Measurements from ENCODE around the gene TRIOBP. TPM values are rescaled to one million over a fixed set of nuclear protein-coding genes. Genes with fewer than 3 reads are reported as not detected.

TRIOBP gene
- total and polyA plus RNA-seq, 7 experiments from 2014 or later: 6.7 to 43.0 (median 22.9) TPM

DNA sequence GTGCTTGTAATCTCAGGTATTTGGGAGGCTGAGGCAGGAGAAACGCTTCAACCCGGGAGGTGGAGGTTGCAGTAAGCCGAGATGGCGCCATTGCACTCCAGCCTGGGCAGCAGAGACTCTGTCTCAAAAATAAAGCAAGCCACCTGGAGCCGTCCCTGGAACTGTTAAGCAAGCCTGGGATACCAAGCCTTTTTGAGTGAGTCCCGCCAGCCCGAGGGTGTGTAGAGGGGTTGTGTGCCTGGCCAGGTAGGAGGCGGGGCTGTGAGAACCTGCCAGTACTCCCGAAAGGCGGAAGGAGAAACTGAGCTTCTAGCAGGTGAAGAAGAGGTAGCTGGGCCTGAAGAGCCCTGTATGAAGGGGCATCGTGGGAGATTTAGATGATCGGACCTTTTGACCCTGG is 52.4 kb downstream of the TRIOBP start:
- peaks cover 13 to 32% (median 24%) of the 10 kb centered on the region in 7 donors for H3K4me1 Mint-ChIP-seq
- no peaks in the 10 kb centered on the region for H3K9me3 ChIP-seq (ENCODE audit: control insufficient read depth in 2 of 3, low read length in 3 of 3)
- H3K27me3 ChIP-seq (ENCODE audit: control insufficient read depth in 2 of 2, insufficient read depth in 2 of 2, low read length in 2 of 2): no peaks in the 10 kb centered on the region
- POLR2A ChIA-PET: no interaction called here
- H3K4me3 Mint-ChIP-seq: no peak overlapping the region
- CTCF ChIA-PET: no interaction called here
- DNase-seq: no peak
- ATAC-seq: no peak
- intact Hi-C loops (cut with micrococcal nuclease): loop anchor here (5.0 kb wide), 5 partner anchors 58 to 507 kb away; partner anchors contain the start of genes GGA1 (in 2 of the 2), GCAT (in 1 of the 2), RAC2 (in 1 of the 2) and SH3BP1 (in 1 of the 2)
- no peak overlapping the region for H3K4me3 ChIP-seq (ENCODE audit: low read length)
- peaks cover 9 to 18% of the 10 kb centered on the region in 2 donors for H3K4me1 ChIP-seq (ENCODE audit: control insufficient read depth in 2 of 2, insufficient read depth in 2 of 2, low read length in 2 of 2)
- no peak overlapping the region for H3K27ac ChIP-seq (ENCODE audit: low read depth, low read length)
- peaks cover 0 to 6% (median 0%) of the 10 kb centered on the region in 3 experiments for H3K36me3 ChIP-seq (ENCODE audit: control insufficient read depth in 2 of 3, insufficient read depth in 3 of 3, low read length in 3 of 3)
- peak overlapping the region in 1 of 9 donors; percentile 65 for H3K27ac Mint-ChIP-seq
- no peaks in the 10 kb centered on the region for H3K9me3 Mint-ChIP-seq
- no peaks in the 10 kb centered on the region for H3K27me3 Mint-ChIP-seq
- H3K36me3 Mint-ChIP-seq: peaks cover 0 to 3% (median 1%) of the 10 kb centered on the region in 5 donors

DNA sequence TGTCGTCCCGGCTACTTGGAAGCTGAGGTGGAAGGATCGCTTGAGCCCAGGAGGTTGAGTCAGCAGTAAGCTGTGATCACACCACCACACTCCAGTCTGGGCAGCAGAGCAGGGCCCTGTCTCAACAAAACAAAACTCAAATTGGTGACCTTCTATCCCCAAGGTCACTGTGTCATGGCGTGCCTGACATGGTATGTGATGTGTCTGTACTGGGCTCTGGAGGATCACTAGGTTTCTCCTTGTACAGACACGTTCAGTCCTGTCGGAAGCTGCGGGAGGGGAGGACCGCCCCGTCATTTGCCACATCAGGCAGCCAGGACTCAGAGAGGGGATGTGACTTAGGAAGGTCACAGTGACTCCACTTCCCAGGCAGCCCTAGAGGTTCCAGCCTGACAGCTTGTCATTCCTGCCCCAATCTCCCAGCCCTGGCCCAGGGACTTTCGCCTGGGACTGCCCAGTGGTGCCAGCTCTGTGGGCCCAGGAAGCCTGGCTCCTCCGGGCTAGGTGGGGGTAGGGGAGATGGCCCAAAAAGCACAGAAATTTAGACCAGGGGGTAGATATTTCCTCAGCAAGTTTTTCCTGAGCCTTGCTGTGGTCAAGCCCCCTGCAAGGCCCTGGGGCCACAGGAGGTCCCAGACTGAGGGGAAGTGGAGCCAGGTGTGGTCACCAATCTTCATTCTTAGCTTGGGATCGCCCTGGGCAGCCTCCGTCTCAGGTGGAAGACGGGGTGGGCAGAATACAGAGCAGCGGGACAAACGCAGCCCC is 53.2 kb downstream of the TRIOBP start:
- CTCF ChIA-PET: no interaction called here

DNA sequence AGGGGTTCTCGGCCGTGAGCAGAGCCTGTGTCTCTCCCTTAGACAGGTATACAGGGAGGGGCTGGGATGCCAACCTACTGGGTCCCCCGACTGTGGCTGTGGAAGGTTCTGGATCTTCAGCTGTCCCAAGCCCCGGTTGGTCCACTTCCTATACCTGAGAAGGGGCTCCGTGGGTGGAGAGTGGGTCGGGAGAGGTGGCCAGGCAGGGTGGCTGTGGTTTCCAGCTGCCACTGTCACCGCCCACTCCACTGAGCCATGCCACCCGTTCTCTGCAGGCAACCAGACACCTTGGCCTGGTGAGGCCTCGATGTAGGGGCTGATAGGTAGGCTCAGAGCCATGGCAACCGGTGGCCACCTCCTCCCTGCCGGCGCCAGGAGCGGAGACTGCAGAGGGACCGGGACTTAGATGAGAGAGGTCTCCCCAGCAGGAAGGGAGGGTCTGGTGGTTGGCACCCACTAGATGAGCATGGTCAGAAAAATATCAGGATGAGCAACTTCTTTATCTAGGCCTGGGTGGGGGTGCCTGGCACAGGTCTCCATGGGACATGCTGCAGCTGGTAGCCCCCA is 53.8 kb downstream of the TRIOBP start:
- no peak for DNase-seq
- H3K36me3 Mint-ChIP-seq: peaks cover 0 to 7% (median 1%) of the 10 kb centered on the region in 5 donors
- peaks cover 7 to 21% (median 17%) of the 10 kb centered on the region in 7 donors for H3K4me1 Mint-ChIP-seq
- H3K4me3 Mint-ChIP-seq: no peak overlapping the region
- ATAC-seq: no peak
- Histone ChIP-seq H3K4me3 (ENCODE audit: low read length) (no peak overlapping the region), H3K27me3 (ENCODE audit: control insufficient read depth in 2 of 2, insufficient read depth in 2 of 2, low read length in 2 of 2) (no peaks in the 10 kb centered on the region), H3K9me3 (ENCODE audit: control insufficient read depth in 2 of 3, low read length in 3 of 3) (no peaks in the 10 kb centered on the region), H3K27ac (ENCODE audit: low read depth, low read length) (no peak overlapping the region), H3K4me1 (ENCODE audit: control insufficient read depth in 2 of 2, insufficient read depth in 2 of 2, low read length in 2 of 2) (peaks cover 4 to 10% of the 10 kb centered on the region in 2 donors), H3K36me3 (ENCODE audit: control insufficient read depth in 2 of 3, insufficient read depth in 3 of 3, low read length in 3 of 3) (peaks cover 0 to 20% (median 0%) of the 10 kb centered on the region in 3 experiments)
- H3K27me3 Mint-ChIP-seq: no peaks in the 10 kb centered on the region
- CTCF ChIA-PET: no interaction called here
- no peaks in the 10 kb centered on the region for H3K9me3 Mint-ChIP-seq
- no peak overlapping the region for H3K27ac Mint-ChIP-seq
- POLR2A ChIA-PET: no interaction called here
- intact Hi-C loops (cut with micrococcal nuclease): no loop called here

More for the DNA sequence above, 53.2 kb downstream of the TRIOBP start:
- intact Hi-C loops (cut with micrococcal nuclease): loop anchor here (5.0 kb wide), 5 partner anchors 57 to 508 kb away; partner anchors contain the start of genes GGA1 (in 2 of the 2), GCAT (in 1 of the 2), RAC2 (in 1 of the 2) and SH3BP1 (in 1 of the 2)
- H3K36me3 ChIP-seq (ENCODE audit: control insufficient read depth in 2 of 3, insufficient read depth in 3 of 3, low read length in 3 of 3): peaks cover 0 to 14% (median 0%) of the 10 kb centered on the region in 3 experiments
- Mint-ChIP-seq H3K27me3 (no peaks in the 10 kb centered on the region), H3K27ac (peak overlapping the region in 1 of 9 donors; percentile 16), H3K4me1 (peaks cover 13 to 27% (median 23%) of the 10 kb centered on the region in 7 donors), H3K4me3 (no peak overlapping the region), H3K36me3 (peaks cover 0 to 7% (median 1%) of the 10 kb centered on the region in 5 donors), H3K9me3 (no peaks in the 10 kb centered on the region)
- H3K27me3 ChIP-seq (ENCODE audit: control insufficient read depth in 2 of 2, insufficient read depth in 2 of 2, low read length in 2 of 2): no peaks in the 10 kb centered on the region
- peaks cover 9 to 16% of the 10 kb centered on the region in 2 donors for H3K4me1 ChIP-seq (ENCODE audit: control insufficient read depth in 2 of 2, insufficient read depth in 2 of 2, low read length in 2 of 2)
- H3K9me3 ChIP-seq (ENCODE audit: control insufficient read depth in 2 of 3, low read length in 3 of 3): no peaks in the 10 kb centered on the region
- no peak overlapping the region for H3K27ac ChIP-seq (ENCODE audit: low read depth, low read length)
- POLR2A ChIA-PET: no interaction called here
- H3K4me3 ChIP-seq (ENCODE audit: low read length): no peak overlapping the region
- no peak for DNase-seq
- ATAC-seq: no peak

DNA sequence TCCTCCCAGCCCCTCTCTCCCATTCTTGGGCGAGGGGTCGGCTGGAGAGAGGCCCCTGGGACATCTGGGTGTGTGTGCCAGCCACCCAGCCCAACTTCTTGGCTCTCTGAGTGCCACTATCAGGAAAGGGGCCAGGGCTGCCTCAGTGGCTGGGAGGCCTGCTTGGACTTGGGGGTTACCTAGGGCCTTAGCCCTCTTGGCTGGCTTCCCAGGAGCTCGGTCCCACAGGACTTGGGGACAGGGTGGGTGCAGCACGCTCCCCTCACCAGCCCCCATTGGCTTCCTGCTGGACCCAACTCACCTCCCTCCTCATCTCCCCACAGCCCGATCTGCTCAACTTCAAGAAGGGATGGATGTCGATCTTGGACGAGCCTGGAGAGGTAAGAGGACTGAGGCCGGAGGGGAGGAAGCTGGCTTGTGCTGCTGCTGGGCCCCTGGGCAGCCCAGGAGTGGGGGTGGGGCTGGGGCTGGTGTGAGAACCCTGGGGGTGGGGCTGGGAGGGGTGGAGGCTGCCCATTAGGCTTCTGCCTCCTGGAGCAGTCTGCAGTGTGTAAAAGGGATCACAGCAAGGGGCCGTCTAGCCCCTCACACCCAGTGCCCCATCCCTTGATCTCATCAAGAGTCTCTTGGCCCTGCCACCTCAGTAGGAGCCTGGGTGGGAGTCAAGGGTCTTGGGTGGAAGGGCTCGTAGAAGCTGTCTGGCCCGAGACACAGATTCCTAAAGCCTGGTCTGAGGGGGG is 54.8 kb downstream of the TRIOBP start:
- Mint-ChIP-seq H3K27ac (no peak overlapping the region), H3K9me3 (no peaks in the 10 kb centered on the region), H3K36me3 (peaks cover 0 to 10% (median 1%) of the 10 kb centered on the region in 5 donors), H3K27me3 (no peaks in the 10 kb centered on the region), H3K4me3 (no peak overlapping the region), H3K4me1 (peaks cover 7 to 21% (median 17%) of the 10 kb centered on the region in 7 donors)
- Histone ChIP-seq H3K36me3 (ENCODE audit: control insufficient read depth in 2 of 3, insufficient read depth in 3 of 3, low read length in 3 of 3) (peaks cover 0 to 23% (median 4%) of the 10 kb centered on the region in 3 experiments), H3K9me3 (ENCODE audit: control insufficient read depth in 2 of 3, low read length in 3 of 3) (no peaks in the 10 kb centered on the region), H3K4me1 (ENCODE audit: control insufficient read depth in 2 of 2, insufficient read depth in 2 of 2, low read length in 2 of 2) (peaks cover 4 to 10% of the 10 kb centered on the region in 2 donors), H3K27me3 (ENCODE audit: control insufficient read depth in 2 of 2, insufficient read depth in 2 of 2, low read length in 2 of 2) (no peaks in the 10 kb centered on the region), H3K4me3 (ENCODE audit: low read length) (no peak overlapping the region), H3K27ac (ENCODE audit: low read depth, low read length) (no peak overlapping the region)
- intact Hi-C loops (cut with micrococcal nuclease): no loop called here
- ChIA-PET CTCF (no interaction called here), POLR2A (no interaction called here)
- DNase-seq (no peak), ATAC-seq (no peak)

DNA sequence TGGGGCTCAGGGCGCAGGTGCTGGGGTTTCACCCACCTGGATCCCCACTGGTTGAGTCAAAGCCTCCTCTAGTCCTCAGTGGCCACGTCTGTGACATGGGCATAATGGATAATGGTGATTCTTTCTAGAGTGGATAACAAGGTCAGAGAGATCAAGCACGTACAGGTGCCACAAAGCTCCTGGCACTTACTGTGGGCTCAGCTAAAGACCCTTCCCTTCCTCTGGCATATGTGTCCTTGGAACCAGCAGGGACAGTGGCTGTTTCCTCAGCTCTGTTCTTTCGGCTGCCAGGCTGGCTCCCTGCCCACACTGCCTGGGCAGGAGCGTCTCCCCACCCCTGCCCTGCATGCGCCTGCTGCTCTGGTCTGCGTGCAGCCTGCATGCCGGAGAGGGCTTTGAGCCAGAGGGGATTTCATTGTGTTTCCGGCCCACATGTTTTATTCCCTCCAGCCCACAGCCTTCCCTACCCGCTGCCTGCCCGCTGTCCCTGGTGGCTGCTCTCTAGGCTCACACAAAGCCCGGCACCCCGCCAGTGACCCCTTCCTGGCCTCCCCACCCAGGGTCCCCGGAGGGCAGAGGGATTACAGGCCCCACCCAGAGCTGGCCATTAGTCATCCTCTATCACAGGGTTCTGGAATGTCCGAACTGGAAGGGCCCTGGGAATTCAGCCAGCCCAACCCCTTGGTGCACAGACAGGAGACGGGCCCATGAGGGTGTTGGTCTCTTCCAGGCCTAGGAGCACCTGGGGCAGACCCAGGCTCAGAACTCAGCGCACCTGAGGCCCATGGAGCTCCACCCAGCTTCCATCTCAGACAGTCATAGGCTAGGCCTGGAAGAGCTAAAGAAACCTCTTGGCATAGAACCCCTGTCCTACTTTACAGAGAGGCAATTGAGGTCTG is 55.6 kb downstream of the TRIOBP start:
- Mint-ChIP-seq H3K27me3 (no peaks in the 10 kb centered on the region), H3K27ac (no peak overlapping the region), H3K4me3 (no peak overlapping the region), H3K4me1 (peaks cover 6 to 16% (median 12%) of the 10 kb centered on the region in 7 donors), H3K9me3 (no peaks in the 10 kb centered on the region), H3K36me3 (peaks cover 0 to 10% (median 0%) of the 10 kb centered on the region in 5 donors)
- DNase-seq (no peak), ATAC-seq (no peak)
- ChIA-PET CTCF (no interaction called here), POLR2A (no interaction called here)
- Histone ChIP-seq H3K9me3 (ENCODE audit: control insufficient read depth in 2 of 3, low read length in 3 of 3) (no peaks in the 10 kb centered on the region), H3K4me1 (ENCODE audit: control insufficient read depth in 2 of 2, insufficient read depth in 2 of 2, low read length in 2 of 2) (peaks cover 0 to 4% of the 10 kb centered on the region in 2 donors), H3K36me3 (ENCODE audit: control insufficient read depth in 2 of 3, insufficient read depth in 3 of 3, low read length in 3 of 3) (peaks cover 0 to 30% (median 7%) of the 10 kb centered on the region in 3 experiments), H3K4me3 (ENCODE audit: low read length) (no peak overlapping the region), H3K27ac (ENCODE audit: low read depth, low read length) (no peak overlapping the region), H3K27me3 (ENCODE audit: control insufficient read depth in 2 of 2, insufficient read depth in 2 of 2, low read length in 2 of 2) (no peaks in the 10 kb centered on the region)
- intact Hi-C loops (cut with micrococcal nuclease): no loop called here

DNA sequence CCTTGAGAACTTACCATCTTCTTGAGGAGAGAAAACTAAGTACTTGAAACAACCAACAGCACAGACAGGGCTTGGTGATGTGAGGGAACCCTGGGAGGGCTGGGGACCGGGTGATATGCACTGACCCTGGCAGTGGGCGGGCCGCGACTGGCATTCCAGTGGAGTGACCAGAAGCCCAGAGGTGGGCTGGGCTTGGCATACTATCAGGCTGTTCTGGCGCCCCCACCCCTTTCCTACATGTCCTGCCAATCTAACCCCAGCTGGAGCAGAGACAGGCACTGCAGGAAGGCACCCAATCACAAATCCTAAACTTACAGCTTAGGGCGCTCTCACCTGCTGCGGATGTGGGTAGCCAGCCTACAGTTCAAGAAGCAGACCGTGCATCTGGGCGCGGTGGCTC is 56.9 kb downstream of the TRIOBP start:
- intact Hi-C loops (cut with micrococcal nuclease): no loop called here
- Mint-ChIP-seq H3K27ac (no peak overlapping the region), H3K9me3 (no peaks in the 10 kb centered on the region), H3K4me3 (no peak overlapping the region), H3K4me1 (peaks cover 0 to 11% (median 1%) of the 10 kb centered on the region in 7 donors), H3K36me3 (peaks cover 0 to 16% (median 5%) of the 10 kb centered on the region in 5 donors), H3K27me3 (no peaks in the 10 kb centered on the region)
- Histone ChIP-seq H3K4me3 (ENCODE audit: low read length) (no peak overlapping the region), H3K4me1 (ENCODE audit: control insufficient read depth in 2 of 2, insufficient read depth in 2 of 2, low read length in 2 of 2) (no peaks in the 10 kb centered on the region), H3K36me3 (ENCODE audit: control insufficient read depth in 2 of 3, insufficient read depth in 3 of 3, low read length in 3 of 3) (peaks cover 0 to 43% (median 7%) of the 10 kb centered on the region in 3 experiments), H3K27me3 (ENCODE audit: control insufficient read depth in 2 of 2, insufficient read depth in 2 of 2, low read length in 2 of 2) (no peaks in the 10 kb centered on the region), H3K9me3 (ENCODE audit: control insufficient read depth in 2 of 3, low read length in 3 of 3) (no peaks in the 10 kb centered on the region), H3K27ac (ENCODE audit: low read depth, low read length) (no peak overlapping the region)
- DNase-seq (no peak), ATAC-seq (no peak)
- ChIA-PET CTCF (no interaction called here), POLR2A (interaction anchor here (0.7 kb wide), 1 partner anchor 58 kb away, joined by 4 read pairs; no protein-coding TSS in a partner anchor)
